Hepatocyte (in vitro differentiated cells): ENCODE data around the gene SCN9A.

Source experiments
- CTCF ChIP-seq: fragments of 200-600 bp; sonication (generic); IDR thresholded peaks from 2 replicates; pipeline ENCODE4 v1.5.1; 2016; ENCODE audit warnings: antibody characterized with exemption, mild to moderate bottlenecking; ENCODE audit not compliant: poor library complexity
- EZH2phosphoT487 ChIP-seq: fragments of 200-600 bp; sonication (generic); IDR thresholded peaks from one replicate; pipeline ENCODE4 v1.6.1; 2018; ENCODE audit warnings: antibody characterized with exemption, mild to moderate bottlenecking, low read depth, moderate library complexity; ENCODE audit not compliant: unreplicated experiment, severe bottlenecking

- TF ChIP-seq CTCF (no peak), EZH2phosphoT487 (no peak)
Observed at GRCh38 chr2:166184789-166185188, 191.0 kb downstream of the SCN9A start.
